ENCODE measurements around the gene PRKG1.
"Not testable (repeated sequence)": the region's sequence is repeated elsewhere in the genome, so short reads cannot be mapped to it uniquely, and the experiment has no call there.

Gene PRKG1

GRCh38 chr10:51119441-51119840 is 45.2 kb downstream of the PRKG1 start:
- no peak for DNase-seq

GRCh38 chr10:51121861-51122260 is 47.6 kb downstream of the PRKG1 start:
- no peak for DNase-seq

DNA sequence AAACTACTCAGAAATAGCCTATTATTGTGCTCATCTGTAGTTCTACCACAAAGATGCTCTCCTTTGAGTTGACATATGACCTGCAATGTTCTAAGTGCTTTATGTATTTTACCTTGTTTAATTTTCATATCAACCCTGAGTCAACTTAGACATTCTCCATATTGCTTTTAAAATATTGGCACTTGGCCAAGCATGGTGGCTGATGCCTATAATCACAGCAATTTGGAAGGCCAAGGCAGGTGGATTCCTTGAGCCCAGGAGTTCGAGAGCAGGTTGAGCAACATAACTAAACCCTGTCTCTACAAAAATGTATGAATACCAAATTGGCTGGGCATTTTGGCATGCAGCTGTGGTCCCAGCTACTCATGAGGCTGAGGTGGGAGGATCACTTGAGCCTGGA is 50.6 kb downstream of the PRKG1 start:
- no peak for DNase-seq

- no peak for DNase-seq
Observed at GRCh38 chr10:51125518-51125917, 51.2 kb downstream of the PRKG1 start.

DNA sequence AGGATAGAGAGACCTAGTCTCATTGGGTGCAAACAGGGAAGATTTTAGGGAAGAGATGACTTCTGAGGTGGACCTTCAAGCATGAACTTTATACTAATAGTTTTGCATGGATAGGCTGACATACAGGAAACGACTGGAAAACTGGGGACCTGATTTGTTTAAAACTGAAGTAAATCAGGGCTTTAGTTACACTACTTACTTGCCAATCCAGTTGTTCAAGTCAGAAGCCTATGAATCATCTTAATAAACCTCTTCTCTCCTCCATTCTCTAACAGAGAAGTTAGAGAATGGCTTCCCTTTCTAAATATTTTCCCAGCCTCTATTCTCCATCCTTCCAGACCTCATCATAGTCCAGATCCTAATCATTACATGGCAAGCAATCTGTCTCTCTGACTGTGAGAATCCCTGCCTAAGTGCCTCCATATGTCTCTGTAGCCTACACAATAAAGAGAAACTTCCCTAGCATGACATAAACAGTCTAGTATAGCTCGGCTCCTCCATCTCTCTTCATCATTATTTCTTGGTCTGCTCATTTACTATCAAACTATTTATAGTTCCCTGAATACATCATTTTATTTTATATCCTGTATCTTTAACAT is 55.8 kb downstream of the PRKG1 start:
- no peak for DNase-seq

DNA sequence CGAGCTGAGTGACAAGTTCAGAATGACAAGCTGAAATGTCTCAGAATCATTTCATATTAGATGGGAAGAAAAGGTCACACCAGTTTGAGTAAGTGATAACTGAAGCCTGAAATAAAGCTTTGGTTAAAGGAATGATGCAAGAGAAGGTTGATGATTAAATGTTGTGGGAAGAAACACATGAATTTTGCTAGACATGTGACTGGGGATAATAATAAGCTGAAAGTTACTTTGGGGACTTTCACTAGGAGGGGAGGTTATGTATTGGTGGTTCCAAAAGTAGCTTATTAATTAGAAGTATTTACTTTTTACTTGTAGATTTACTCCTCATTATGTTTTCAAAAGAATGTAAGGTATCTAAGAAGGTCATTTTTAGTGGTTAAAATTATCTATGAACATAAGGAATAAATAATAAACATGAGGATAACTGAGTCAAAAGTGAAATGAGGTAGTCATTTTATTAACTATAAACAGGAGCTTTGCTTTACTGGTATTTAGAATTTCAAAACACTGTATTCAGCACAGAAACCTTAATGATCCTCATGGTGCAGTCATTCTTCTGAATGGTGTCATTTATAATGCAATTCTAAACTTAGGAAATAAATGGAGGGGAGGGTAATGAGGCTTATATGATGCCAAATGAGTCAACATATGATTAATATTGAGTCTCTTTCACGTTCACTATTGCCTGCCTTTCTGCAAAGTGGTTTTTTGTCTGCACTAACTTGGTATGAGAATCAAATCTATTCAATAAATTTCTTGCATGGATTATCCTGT is 63.7 kb downstream of the PRKG1 start:
- no peak for DNase-seq

DNA sequence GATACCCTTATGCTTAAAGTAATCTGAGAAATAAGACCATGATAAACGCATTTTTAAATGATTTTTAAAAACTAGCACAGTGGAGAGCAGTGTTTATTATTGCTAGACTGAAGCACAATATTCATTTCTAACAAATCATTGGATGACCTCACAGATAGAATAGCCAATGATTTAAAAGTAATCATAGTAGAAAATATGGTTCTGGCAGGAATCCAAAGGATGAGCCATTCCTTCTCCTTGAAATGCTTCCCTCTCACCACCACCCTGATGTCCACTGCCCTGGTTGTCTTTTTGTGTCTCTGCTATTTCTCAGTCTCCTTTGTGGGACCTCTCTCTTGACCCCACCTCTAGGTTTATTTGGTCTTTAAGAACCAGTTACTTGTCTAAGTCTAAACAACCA is 64.9 kb downstream of the PRKG1 start:
- no peak for DNase-seq

- DNase-seq = no peak
Observed at GRCh38 chr10:51141010-51141409, 66.7 kb downstream of the PRKG1 start.

- DNase-seq = no peak
Observed at GRCh38 chr10:51144161-51144781, 70.0 kb downstream of the PRKG1 start.

GRCh38 chr10:51145375-51145774 is 71.1 kb downstream of the PRKG1 start:
- no peak for DNase-seq

- no peak for DNase-seq
Observed at GRCh38 chr10:51147644-51148399, 73.5 kb downstream of the PRKG1 start.

DNA sequence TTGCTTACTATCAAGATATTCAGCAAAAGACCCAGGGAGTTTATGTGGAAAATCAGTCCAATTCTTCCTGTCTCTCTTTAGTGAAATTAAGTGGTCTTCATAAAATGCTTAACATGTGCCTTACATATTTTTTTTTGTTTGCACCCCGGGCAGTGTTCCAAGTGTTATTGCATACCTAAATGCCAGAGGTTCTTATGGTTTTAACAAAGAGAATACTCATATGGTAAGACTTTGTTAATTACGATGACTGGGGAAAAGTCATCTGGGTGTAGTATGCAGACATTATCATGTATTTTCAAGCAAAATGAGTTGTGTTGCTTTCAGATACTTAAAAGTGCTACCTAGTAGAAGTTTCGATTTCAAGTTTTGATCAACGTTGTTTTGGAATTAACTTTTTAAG is 82.6 kb downstream of the PRKG1 start:
- DNase-seq = no peak

DNA sequence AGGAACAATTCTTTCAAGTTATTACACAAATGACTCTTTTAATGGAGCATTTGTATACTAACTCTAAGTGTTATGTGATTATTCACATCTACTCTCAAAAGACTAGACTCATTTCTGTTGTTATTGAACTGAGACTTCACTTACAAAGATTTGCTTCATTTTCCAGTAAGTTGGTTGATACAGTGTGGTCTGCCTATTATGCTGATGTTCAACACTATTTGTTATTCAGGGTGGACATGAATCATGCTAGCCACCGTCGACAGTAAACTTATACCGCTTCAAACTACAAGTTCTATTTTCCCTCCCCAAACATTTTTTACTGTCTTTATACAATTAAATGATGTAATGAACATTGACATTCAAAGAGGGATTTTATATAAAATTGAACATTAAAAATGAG is 84.5 kb downstream of the PRKG1 start:
- DNase-seq = no peak

- DNase-seq = no peak
Observed at GRCh38 chr10:51159841-51160240, 85.6 kb downstream of the PRKG1 start.

- DNase-seq = no peak
Observed at GRCh38 chr10:51162002-51162401, 87.7 kb downstream of the PRKG1 start.

GRCh38 chr10:51163380-51164049 is 89.2 kb downstream of the PRKG1 start:
- not testable (repeated sequence) for DNase-seq

GRCh38 chr10:51168086-51168815 is 94.0 kb downstream of the PRKG1 start:
- no peak for DNase-seq

- DNase-seq = no peak
Observed at GRCh38 chr10:51169111-51169510, 94.8 kb downstream of the PRKG1 start.

DNA sequence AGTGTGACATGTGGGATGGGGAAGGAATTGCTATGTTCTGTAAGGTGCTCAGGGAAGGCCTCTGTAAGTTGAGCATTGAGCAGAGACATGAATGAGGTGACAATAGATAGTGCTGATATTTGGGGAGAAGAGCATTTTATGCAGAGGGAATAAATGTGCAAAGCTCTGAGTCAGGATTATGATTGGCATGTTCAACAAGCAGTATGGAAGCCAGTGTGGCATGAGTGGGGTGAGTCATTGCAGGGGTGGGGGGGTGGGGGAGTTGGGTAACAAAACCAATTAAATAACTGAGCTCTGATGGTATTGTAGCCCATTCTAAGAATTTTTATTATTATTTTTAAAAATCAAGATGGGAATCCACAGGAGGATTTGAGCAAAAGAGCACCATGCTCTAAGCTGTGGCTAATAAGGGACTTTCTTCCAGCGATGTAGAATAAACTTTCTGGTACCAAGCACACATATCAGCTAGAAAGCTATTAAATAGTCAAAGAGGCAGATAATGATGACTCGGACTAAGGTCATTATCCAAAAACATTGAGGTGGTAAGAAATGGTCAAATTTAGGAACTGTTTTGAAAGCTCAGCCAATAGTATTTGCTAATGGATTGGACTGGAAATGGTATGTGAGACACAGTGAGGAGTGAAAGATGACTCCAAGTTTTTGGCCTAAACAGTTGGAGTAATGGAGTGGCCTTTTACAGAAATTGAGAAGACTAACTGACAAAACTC is 96.4 kb downstream of the PRKG1 start:
- DNase-seq = no peak

GRCh38 chr10:51171946-51172345 is 97.7 kb downstream of the PRKG1 start:
- no peak for DNase-seq

GRCh38 chr10:51176976-51177695 is 102.8 kb downstream of the PRKG1 start:
- no peak for DNase-seq
